GM12878 (cell line): ENCODE data around the gene THOC5. TPM values are rescaled to one million over a fixed set of nuclear protein-coding genes. Genes with fewer than 3 reads are reported as not detected.

Experiments used
- ATAC-seq: fragments of 200-7000 bp; cut with Tn5 transposase; 3 replicates; pipeline ENCODE4 v1.9.1; 2020; ENCODE audit warnings: mild to moderate bottlenecking, moderate library complexity
- BruUV-seq: library from RNA; stranded (reverse); fragments of 400-500 nt; replicated peaks from 2 replicates; lab custom pipeline; 2021; lab: Mats Ljungman, UMichigan
- CTCF ChIA-PET: fragments of 300-600 bp; sonication (Branson Sonifier 250); formaldehyde crosslinking; extraction: SDS; loops from one replicate; lab custom pipeline; 2021; ENCODE audit warnings: inconsistent platforms; lab: Yijun Ruan, JAX
- POLR2A ChIA-PET: fragments of 350-600 bp; formaldehyde crosslinking; extraction: SDS; loops from one replicate; lab custom pipeline; 2021; ENCODE audit warnings: inconsistent platforms; lab: Charles Lee
- RAD21 ChIA-PET: fragments of 300-600 bp; sonication (Branson Sonifier 250); formaldehyde crosslinking; loops from one replicate; lab custom pipeline; 2023; ENCODE audit warnings: antibody characterized with exemption; ENCODE audit not compliant: unreplicated experiment; lab: Charles Lee
- SMC1A ChIA-PET: fragments of 300-600 bp; sonication (Branson Sonifier 250); formaldehyde crosslinking; loops from one replicate; lab custom pipeline; 2023; ENCODE audit not compliant: unreplicated experiment, uncharacterized antibody; lab: Charles Lee
- DNase-seq: peaks from one replicate; pipeline ENCODE4 v3.0.0-alpha.2; 2011; ENCODE audit warnings: low read depth, low spot score
- FAIRE-seq: peaks from 3 replicates; lab custom pipeline; 2011; peaks lifted over from hg19 to GRCh38; lab: Jason Lieb, UNC
- H2AFZ ChIP-seq: 2 replicates; pipeline ENCODE4 v1.6.0; 2011; ENCODE audit warnings: low read depth, low read length, control low read depth; ENCODE audit not compliant: control insufficient read depth
- H3K27ac ChIP-seq: 2 replicates; pipeline ENCODE4 v1.5.1; 2011; ENCODE audit warnings: control low read depth; ENCODE audit not compliant: control insufficient read depth, insufficient read depth
- H3K27me3 ChIP-seq, 2 experiments: replicated peaks in 1 of 2; 2 replicates each; pipeline versions ENCODE4 v1.6.0 to v1.6.1; 2011; ENCODE audit warnings: low read length in 1 of 2; ENCODE audit not compliant: control insufficient read depth in 2 of 2, insufficient read depth in 2 of 2
- H3K36me3 ChIP-seq, 2 experiments: 2 replicates each; pipeline ENCODE4 v1.5.1; 2011; ENCODE audit warnings: low read length in 1 of 2; ENCODE audit not compliant: control insufficient read depth in 2 of 2, insufficient read depth in 2 of 2
- H3K4me1 ChIP-seq: 2 replicates; pipeline ENCODE4 v1.6.1; 2011; ENCODE audit warnings: mild to moderate bottlenecking, low read length, moderate library complexity, mixed read lengths; ENCODE audit not compliant: control insufficient read depth, insufficient read depth
- H3K4me2 ChIP-seq: 2 replicates; pipeline ENCODE4 v1.6.0; 2011; ENCODE audit warnings: control low read depth; ENCODE audit not compliant: control insufficient read depth, insufficient read depth
- H3K4me3 ChIP-seq: fragments of 200-600 bp; sonication (generic); 2 replicates; pipeline ENCODE4 v1.5.1; 2016
- H3K79me2 ChIP-seq: 2 replicates; pipeline ENCODE4 v1.6.0; 2011; ENCODE audit warnings: low read length; ENCODE audit not compliant: control insufficient read depth, insufficient read depth
- H3K9ac ChIP-seq: 2 replicates; pipeline ENCODE4 v1.8.0; 2011; ENCODE audit warnings: low read length, control low read depth, mixed read lengths; ENCODE audit not compliant: control insufficient read depth, insufficient read depth
- H3K9me3 ChIP-seq: replicated peaks from 3 replicates; pipeline ENCODE4 v1.5.1; 2011; ENCODE audit warnings: mild to moderate bottlenecking, low read length; ENCODE audit not compliant: control insufficient read depth, insufficient read depth
- H4K20me1 ChIP-seq: 2 replicates; pipeline ENCODE4 v1.6.0; 2011; ENCODE audit not compliant: control insufficient read depth, insufficient read depth
- ATF7 ChIP-seq: fragments of 450-650 bp; IDR thresholded peaks from 2 replicates; pipeline ENCODE4 v1.6.1; 2016; ENCODE audit warnings: low read depth, mild to moderate bottlenecking
- BRCA1 ChIP-seq: IDR thresholded peaks from 2 replicates; pipeline ENCODE4 v1.6.1; 2011; ENCODE audit warnings: low read depth, low read length, improper control_type of control experiment
- CREB1 ChIP-seq: IDR thresholded peaks from 2 replicates; pipeline ENCODE4 v1.6.1; 2012; ENCODE audit warnings: low read depth, mild to moderate bottlenecking, inconsistent platforms
- E4F1 ChIP-seq: fragments of 450-650 bp; IDR thresholded peaks from 2 replicates; pipeline ENCODE4 v1.6.1; 2018; ENCODE audit warnings: borderline replicate concordance, mild to moderate bottlenecking; ENCODE audit not compliant: partially characterized antibody
- ELK1 ChIP-seq: IDR thresholded peaks from 2 replicates; pipeline ENCODE4 v1.6.1; 2012; ENCODE audit warnings: low read depth, low read length, improper control_type of control experiment
- EZH2 ChIP-seq: IDR thresholded peaks from 2 replicates; pipeline ENCODE4 v1.6.1; 2012; ENCODE audit warnings: low read depth, mild to moderate bottlenecking, control low read depth, inconsistent platforms, low read length, borderline replicate concordance; ENCODE audit not compliant: control insufficient read depth
- IRF3 ChIP-seq: fragments of 450-650 bp; IDR thresholded peaks from 2 replicates; pipeline ENCODE4 v1.6.1; 2014; ENCODE audit warnings: mild to moderate bottlenecking
- IRF4 ChIP-seq: IDR thresholded peaks from 2 replicates; pipeline ENCODE4 v1.6.1; 2011; ENCODE audit warnings: low read depth, low read length
- JUNB ChIP-seq: IDR thresholded peaks from 2 replicates; pipeline ENCODE4 v1.6.1; 2016; ENCODE audit warnings: antibody characterized with exemption, mild to moderate bottlenecking
- NR2F1 ChIP-seq: fragments of 450-650 bp; conservative IDR thresholded peaks from 2 replicates; pipeline ENCODE4 v1.6.1; 2017; ENCODE audit warnings: mild to moderate bottlenecking
- RB1 ChIP-seq: fragments of 450-650 bp; formaldehyde crosslinking; IDR thresholded peaks from 2 replicates; pipeline ENCODE4 v1.6.1; 2017; ENCODE audit warnings: mild to moderate bottlenecking, borderline replicate concordance
- SMAD5 ChIP-seq: IDR thresholded peaks from 2 replicates; pipeline ENCODE4 v1.6.1; 2016; ENCODE audit warnings: antibody characterized with exemption, low read depth
- TCF3 ChIP-seq: IDR thresholded peaks from 2 replicates; pipeline ENCODE4 v1.6.1; 2012; ENCODE audit warnings: low read depth, mild to moderate bottlenecking, low read length, borderline replicate concordance; ENCODE audit not compliant: insufficient read depth
- WGBS: methylation state at CpG from one replicate; pipeline ENCODE4 v1.1.6; 2016; ENCODE audit warnings: low lambda C conversion rate; ENCODE audit not compliant: insufficient replicate concordance, insufficient coverage; ENCODE audit errors: missing lambda C conversion rate; 5-methylcytosine and 5-hydroxymethylcytosine counted together
- in situ Hi-C: fragments of 300-500 bp; cut with MboI; formaldehyde crosslinking; loops from 9 replicates; pipeline ENCODE4 v1.14.3; 2018; ENCODE audit warnings: mixed read lengths
- intact Hi-C: fragments of 100-400 bp; cut with micrococcal nuclease; formaldehyde crosslinking; loops from one replicate; pipeline ENCODE4 v1.14.2; 2022; ENCODE audit not compliant: unreplicated experiment
- polyA plus RNA-seq, 11 experiments: library from polyadenylated mRNA; depleted of rRNA in 4 of 11; unstranded in 6 of 11; stranded (reverse) in 5 of 11; fragments of >200 nt; fragmentation: Nextera tagmentation in 4 of 11; fragmentation: Illumina TruSeq in 1 of 11; extraction: Ambion mirVana in 4 of 11; extraction: Trizol in 1 of 11; gene quantifications; 1 replicate in 1 of 11; 2 replicates in 10 of 11; pipeline versions ENCODE4 v1.2.1 to v1.2.3, GENCODE V29; 2011 to 2016; ENCODE audit warnings: inconsistent platforms in 2 of 11, missing spikeins in 2 of 11, low read depth in 1 of 11
- total RNA-seq, 4 experiments: library from RNA; depleted of rRNA in 3 of 4; stranded (reverse); fragments of >200 nt in 3 of 4; fragmentation: Illumina TruSeq in 1 of 4; extraction: Trizol in 1 of 4; gene quantifications; 2 replicates each; pipeline versions ENCODE4 v1.2.1 to v1.2.3, GENCODE V29; 2013 to 2021

The THOC5 gene
- total and polyA plus RNA-seq, 10 of the 15 experiments (the other 5 are each of a cell fraction or from before 2014, with no cell fraction given): 20.9 to 44.9 (median 31.4) TPM

GRCh38 chr22:29459773-29460172 is 93.8 kb downstream of the THOC5 start:
- Histone ChIP-seq H4K20me1 (no peaks in the 10 kb centered on the region), H3K4me2 (no peak overlapping the region), H3K79me2 (no peaks in the 10 kb centered on the region), H3K4me1 (no peaks in the 10 kb centered on the region)
- ATAC-seq: no peak; the same call in 2 of the 3 replicates
- SMC1A ChIA-PET: no interaction called here
- no peak for DNase-seq
- in situ Hi-C loops: no loop called here
- FAIRE-seq: no peak
- no peak for TF ChIP-seq RB1
- TF ChIP-seq SMAD5: no peak
- TF ChIP-seq BRCA1: no peak
- no peak for TF ChIP-seq TCF3
- no peak for TF ChIP-seq ELK1
- no peak for TF ChIP-seq CREB1
- TF ChIP-seq, all 136 proteins: peak for 0
- RAD21 ChIA-PET: no interaction called here
- no TSS peak for BruUV-seq
- intact Hi-C loops: no loop called here
- H3K27ac ChIP-seq: no peak overlapping the region
- H2AFZ ChIP-seq: no peak overlapping the region
- H3K4me3 ChIP-seq: no peak overlapping the region
- POLR2A ChIA-PET: no interaction called here
- CTCF ChIA-PET: no interaction called here
- no peak overlapping the region for H3K9ac ChIP-seq
- whole genome bisulfite sequencing: 34% methylated on average over 9 of the region's 9 CpGs
- H3K36me3 ChIP-seq: no peaks in the 10 kb centered on the region
- H3K27me3 ChIP-seq: no peaks in the 10 kb centered on the region; a peak in 1 of 4 replicates
- H3K9me3 ChIP-seq: no peaks in the 10 kb centered on the region

- H2AFZ ChIP-seq: no peak overlapping the region
- DNase-seq: no peak
- no peak overlapping the region for H3K4me3 ChIP-seq
- H3K4me2 ChIP-seq: no peak overlapping the region
- CTCF ChIA-PET: interaction anchor here (1.2 to 2.1 kb wide), 2 partner anchors 11 to 44 kb away, joined by 3 to 6 read pairs; no protein-coding TSS in a partner anchor
- no peak overlapping the region for H3K9ac ChIP-seq
- H3K27ac ChIP-seq: no peak overlapping the region
- H3K36me3 ChIP-seq: no peaks in the 10 kb centered on the region
- RAD21 ChIA-PET: no interaction called here
- in situ Hi-C loops: no loop called here
- FAIRE-seq: no peak
- no TSS peak for BruUV-seq
- H4K20me1 ChIP-seq: no peaks in the 10 kb centered on the region
- H3K27me3 ChIP-seq: no peaks in the 10 kb centered on the region
- H3K9me3 ChIP-seq: no peaks in the 10 kb centered on the region
- no peak for ATAC-seq
- SMC1A ChIA-PET: no interaction called here
- H3K4me1 ChIP-seq: no peaks in the 10 kb centered on the region
- POLR2A ChIA-PET: no interaction called here
- intact Hi-C loops: no loop called here
- no peaks in the 10 kb centered on the region for H3K79me2 ChIP-seq
- TF ChIP-seq IRF4: no peak
- no peak for TF ChIP-seq BRCA1
- TF ChIP-seq ATF7: no peak
- TF ChIP-seq EZH2: no peak
- TF ChIP-seq CREB1: no peak
- no peak for TF ChIP-seq E4F1
- no peak for TF ChIP-seq IRF3
- no peak for TF ChIP-seq NR2F1
- no peak for TF ChIP-seq JUNB
Observed at GRCh38 chr22:29458551-29458950, 95.0 kb downstream of the THOC5 start.
